Keratinocyte (primary cell): ENCODE data around the gene GPR158. TPM values are rescaled to one million over a fixed set of nuclear protein-coding genes. Genes with fewer than 3 reads are reported as not detected.

ENCODE experiments used
- DNase-seq: peaks from one replicate; pipeline ENCODE4 v3.0.0-alpha.2; 2011; ENCODE audit warnings: low read depth, missing footprints, low spot score
- FAIRE-seq: peaks from 2 replicates; lab custom pipeline; 2011; peaks lifted over from hg19 to GRCh38; lab: Jason Lieb, UNC
- H2AFZ ChIP-seq: 2 replicates; pipeline ENCODE4 v1.6.0; 2012; ENCODE audit warnings: low read length, control low read depth, inconsistent platforms; ENCODE audit not compliant: control insufficient read depth
- H3K27ac ChIP-seq: 2 replicates; pipeline ENCODE4 v1.5.1; 2011; ENCODE audit warnings: low read length; ENCODE audit not compliant: control insufficient read depth, insufficient read depth
- H3K27me3 ChIP-seq: 3 replicates; pipeline ENCODE4 v1.6.0; 2011; ENCODE audit warnings: low read length; ENCODE audit not compliant: control insufficient read depth, insufficient read depth; ENCODE audit errors: extremely low read depth
- H3K36me3 ChIP-seq, 2 experiments: 2 replicates in 1 of 2; 3 replicates in 1 of 2; pipeline ENCODE4 v1.5.1; 2011; ENCODE audit warnings: low read length in 2 of 2, mild to moderate bottlenecking in 1 of 2; ENCODE audit not compliant: control insufficient read depth in 2 of 2, insufficient read depth in 2 of 2; ENCODE audit errors: extremely low read depth in 1 of 2
- H3K4me1 ChIP-seq: 3 replicates; pipeline ENCODE4 v1.5.1; 2011; ENCODE audit warnings: low read length; ENCODE audit not compliant: control insufficient read depth, insufficient read depth; ENCODE audit errors: extremely low read depth
- H3K4me2 ChIP-seq: 3 replicates; pipeline ENCODE4 v1.6.0; 2011; ENCODE audit warnings: low read depth, low read length; ENCODE audit not compliant: control insufficient read depth, insufficient read depth; ENCODE audit errors: extremely low read depth
- H3K4me3 ChIP-seq, 3 experiments: fragments of 200-600 bp in 1 of 3; sonication (generic) in 1 of 3; 2 replicates in 2 of 3; 3 replicates in 1 of 3; pipeline ENCODE4 v1.5.1; 2011 to 2016; ENCODE audit warnings: low read length in 3 of 3, mild to moderate bottlenecking in 3 of 3, control low read depth in 2 of 3, inconsistent platforms in 1 of 3, low read depth in 1 of 3, mixed read lengths in 1 of 3, mixed run types in 1 of 3, moderate library complexity in 1 of 3; ENCODE audit not compliant: control insufficient read depth in 2 of 3, insufficient read depth in 2 of 3; ENCODE audit errors: extremely low read depth in 1 of 3
- H3K79me2 ChIP-seq: 2 replicates; pipeline ENCODE4 v1.6.0; 2012; ENCODE audit warnings: low read length; ENCODE audit not compliant: control insufficient read depth, insufficient read depth
- H3K9ac ChIP-seq: 3 replicates; pipeline ENCODE4 v1.6.0; 2011; ENCODE audit warnings: low read length; ENCODE audit not compliant: control insufficient read depth, insufficient read depth; ENCODE audit errors: extremely low read depth
- H3K9me1 ChIP-seq: 3 replicates; pipeline ENCODE4 v1.6.0; 2011; ENCODE audit warnings: low read length; ENCODE audit not compliant: control insufficient read depth, insufficient read depth; ENCODE audit errors: extremely low read depth
- H3K9me3 ChIP-seq: 2 replicates; pipeline ENCODE4 v1.5.1; 2012; ENCODE audit warnings: low read depth, low read length; ENCODE audit not compliant: control insufficient read depth
- H4K20me1 ChIP-seq: 3 replicates; pipeline ENCODE4 v1.6.0; 2011; ENCODE audit warnings: low read length; ENCODE audit not compliant: control insufficient read depth, insufficient read depth; ENCODE audit errors: extremely low read depth
- EZH2 ChIP-seq: IDR thresholded peaks from one replicate; pipeline ENCODE4 v1.6.1; 2012; ENCODE audit warnings: inconsistent platforms, mild to moderate bottlenecking, low read length, moderate library complexity
- dilution Hi-C: fragments of 300-500 bp; cut with MboI; formaldehyde crosslinking; loops from one replicate; pipeline ENCODE4 v1.7.0; 2020; ENCODE audit warnings: low sequenced_read_pairs; ENCODE audit not compliant: extremely low pct_ligation_motif_present
- polyA plus RNA-seq, 5 experiments: library from polyadenylated mRNA; depleted of rRNA in 3 of 5; stranded (reverse) in 3 of 5; stranded (forward) in 1 of 5; unstranded in 1 of 5; fragments of >200 nt; gene quantifications; 1 replicate in 1 of 5; 2 replicates in 3 of 5; 3 replicates in 1 of 5; pipeline versions ENCODE4 v1.2.1 to v1.2.3, GENCODE V29; 2011 to 2012; ENCODE audit warnings: missing spikeins in 2 of 5, low read depth in 1 of 5, low replicate concordance in 1 of 5
- TF ChIP-seq, protein P1 (sequence below), 3 experiments: IDR thresholded peaks in 1 of 3; conservative IDR thresholded peaks in 1 of 3; optimal IDR thresholded peaks in 1 of 3; 2 replicates in 2 of 3; 3 replicates in 1 of 3; pipeline versions ENCODE3 to v1.5.1; 2011; ENCODE audit warnings: low read length in 3 of 3, mild to moderate bottlenecking in 3 of 3, moderate library complexity in 2 of 3, control low read depth in 1 of 3, inconsistent platforms in 1 of 3; ENCODE audit not compliant: insufficient read depth in 2 of 3; ENCODE audit errors: extremely low read depth in 1 of 3

Gene GPR158
- polyA plus RNA-seq, 1 donor (not counting 4 experiments of a cell fraction or from before 2014, with no cell fraction given) = not detected

DNA sequence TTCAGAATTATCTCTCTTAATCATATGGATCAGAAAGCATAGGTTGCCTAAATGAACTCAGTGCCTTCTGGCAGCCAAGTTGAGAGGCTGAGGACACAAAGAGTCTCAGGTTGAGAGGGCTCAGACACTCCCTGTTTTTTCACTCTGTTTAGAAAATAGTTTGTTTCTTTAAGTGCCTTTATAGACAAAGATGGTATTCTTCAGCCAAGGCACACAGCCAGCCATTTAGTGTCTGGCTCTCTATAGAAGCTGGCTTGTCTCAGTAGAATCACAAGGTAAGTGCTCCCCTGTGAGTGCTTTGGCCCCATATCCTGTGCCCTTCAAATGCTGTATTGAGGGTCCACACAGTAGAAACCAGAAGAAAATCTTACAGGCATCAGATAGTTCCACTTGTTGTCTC lies 3.6 kb downstream of the GPR158 start:
- no peaks in the 10 kb centered on the region for H3K36me3 ChIP-seq
- DNase-seq = no peak
- H2AFZ ChIP-seq = no peak overlapping the region
- no peaks in the 10 kb centered on the region for H3K4me1 ChIP-seq
- H3K27ac ChIP-seq = no peak overlapping the region
- peaks cover 45% of the 10 kb centered on the region for H3K27me3 ChIP-seq
- H4K20me1 ChIP-seq = no peaks in the 10 kb centered on the region
- no peak overlapping the region for H3K9ac ChIP-seq
- H3K9me1 ChIP-seq = no peaks in the 10 kb centered on the region
- TF ChIP-seq, protein P1, sequence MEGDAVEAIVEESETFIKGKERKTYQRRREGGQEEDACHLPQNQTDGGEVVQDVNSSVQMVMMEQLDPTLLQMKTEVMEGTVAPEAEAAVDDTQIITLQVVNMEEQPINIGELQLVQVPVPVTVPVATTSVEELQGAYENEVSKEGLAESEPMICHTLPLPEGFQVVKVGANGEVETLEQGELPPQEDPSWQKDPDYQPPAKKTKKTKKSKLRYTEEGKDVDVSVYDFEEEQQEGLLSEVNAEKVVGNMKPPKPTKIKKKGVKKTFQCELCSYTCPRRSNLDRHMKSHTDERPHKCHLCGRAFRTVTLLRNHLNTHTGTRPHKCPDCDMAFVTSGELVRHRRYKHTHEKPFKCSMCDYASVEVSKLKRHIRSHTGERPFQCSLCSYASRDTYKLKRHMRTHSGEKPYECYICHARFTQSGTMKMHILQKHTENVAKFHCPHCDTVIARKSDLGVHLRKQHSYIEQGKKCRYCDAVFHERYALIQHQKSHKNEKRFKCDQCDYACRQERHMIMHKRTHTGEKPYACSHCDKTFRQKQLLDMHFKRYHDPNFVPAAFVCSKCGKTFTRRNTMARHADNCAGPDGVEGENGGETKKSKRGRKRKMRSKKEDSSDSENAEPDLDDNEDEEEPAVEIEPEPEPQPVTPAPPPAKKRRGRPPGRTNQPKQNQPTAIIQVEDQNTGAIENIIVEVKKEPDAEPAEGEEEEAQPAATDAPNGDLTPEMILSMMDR (optimal IDR thresholded peaks at IDR 0.05 in 1 of 3, IDR thresholded peaks at IDR 0.05 in 1 of 3, conservative IDR thresholded peaks at IDR 0.05 in 1 of 3; ENCODE audit: extremely low read depth in 1 of 3, insufficient read depth in 2 of 3, low read length in 3 of 3) = no peak
- TF ChIP-seq EZH2 = no peak
- dilution Hi-C loops = no loop called here
- no peaks in the 10 kb centered on the region for H3K9me3 ChIP-seq
- H3K79me2 ChIP-seq = no peaks in the 10 kb centered on the region
- H3K4me3 ChIP-seq = no peak overlapping the region
- no peak for FAIRE-seq
- H3K4me2 ChIP-seq = no peak overlapping the region

GRCh38 chr10:25180801-25181200 lies 6.0 kb downstream of the GPR158 start:
- TF ChIP-seq EZH2 = no peak
- TF ChIP-seq, protein P1 (optimal IDR thresholded peaks at IDR 0.05 in 1 of 3, IDR thresholded peaks at IDR 0.05 in 1 of 3, conservative IDR thresholded peaks at IDR 0.05 in 1 of 3; ENCODE audit: extremely low read depth in 1 of 3, insufficient read depth in 2 of 3, low read length in 3 of 3) = no peak
- Histone ChIP-seq H3K4me2 (no peak overlapping the region), H3K36me3 (no peaks in the 10 kb centered on the region), H3K79me2 (no peaks in the 10 kb centered on the region), H3K27ac (no peak overlapping the region), H2AFZ (no peak overlapping the region), H3K4me3 (no peak overlapping the region), H3K9me1 (no peaks in the 10 kb centered on the region), H3K27me3 (peaks cover 25% of the 10 kb centered on the region), H3K4me1 (no peaks in the 10 kb centered on the region), H3K9ac (no peak overlapping the region), H3K9me3 (no peaks in the 10 kb centered on the region), H4K20me1 (no peaks in the 10 kb centered on the region)
- dilution Hi-C loops = no loop called here
- FAIRE-seq (no peak), DNase-seq (no peak)
